ENCODE results near the gene RBPJL.

Gene RBPJL

GRCh38 chr20:45293041-45294002 lies 13.3 kb upstream of the RBPJL start:
- DNase-seq (ENCODE audit: low spot score) = peak; percentile 64

- DNase-seq (ENCODE audit: low spot score) = no peak
Measured at GRCh38 chr20:45294003-45294368, 12.7 kb upstream of the RBPJL start.

- no peak for DNase-seq (ENCODE audit: low spot score)
Measured at GRCh38 chr20:45294659-45295058, 12.0 kb upstream of the RBPJL start.

GRCh38 chr20:45297786-45298497 lies 8.7 kb upstream of the RBPJL start:
- no peak for DNase-seq (ENCODE audit: low spot score)

GRCh38 chr20:45299786-45300185 lies 6.9 kb upstream of the RBPJL start:
- DNase-seq (ENCODE audit: low spot score) = no peak

- DNase-seq (ENCODE audit: low spot score) = no peak
Measured at GRCh38 chr20:45300961-45301360, 5.7 kb upstream of the RBPJL start.

- no peak for DNase-seq (ENCODE audit: low spot score)
Measured at GRCh38 chr20:45301824-45302271, 4.8 kb upstream of the RBPJL start.

- DNase-seq (ENCODE audit: low spot score) = no peak
Measured at GRCh38 chr20:45303586-45304463, 2.8 kb upstream of the RBPJL start.

GRCh38 chr20:45304464-45304999 lies 2.1 kb upstream of the RBPJL start:
- no peak for DNase-seq (ENCODE audit: low spot score)

- DNase-seq (ENCODE audit: low spot score) = no peak
Measured at GRCh38 chr20:45305262-45305661, 1.4 kb upstream of the RBPJL start.

- DNase-seq (ENCODE audit: low spot score) = no peak
Measured at GRCh38 chr20:45307076-45307640, 518 bp downstream of the RBPJL start.

GRCh38 chr20:45308117-45308778 lies 1.6 kb downstream of the RBPJL start, which contains the start of gene MATN4:
MATN4 (minus strand) TSS chr20:45308299; CDS start chr20:45305582, 2,717 bp downstream.
- no peak for DNase-seq (ENCODE audit: low spot score)

- no peak for DNase-seq (ENCODE audit: low spot score)
Measured at GRCh38 chr20:45309075-45309474, 2.4 kb downstream of the RBPJL start.

- DNase-seq (ENCODE audit: low spot score) = peak; percentile 34
Measured at GRCh38 chr20:45311589-45312211, 5.1 kb downstream of the RBPJL start.

GRCh38 chr20:45312241-45312640 lies 5.6 kb downstream of the RBPJL start:
- no peak for DNase-seq (ENCODE audit: low spot score)

GRCh38 chr20:45313065-45313695 lies 6.5 kb downstream of the RBPJL start:
- no peak for DNase-seq (ENCODE audit: low spot score)

GRCh38 chr20:45313943-45314342 lies 7.3 kb downstream of the RBPJL start:
- no peak for DNase-seq (ENCODE audit: low spot score)

- DNase-seq (ENCODE audit: low spot score) = no peak
Measured at GRCh38 chr20:45315672-45316071, 9.0 kb downstream of the RBPJL start.

GRCh38 chr20:45316150-45317080 lies 9.8 kb downstream of the RBPJL start:
- DNase-seq (ENCODE audit: low spot score) = no peak
